PC-3 (cell line): ENCODE measurements around the gene EMID1.

Source experiments
- CTCF ChIP-seq: fragments of 300-600 bp; sonication (generic); conservative IDR thresholded peaks from 2 replicates; pipeline ENCODE4 v1.5.1; 2017; ENCODE audit warnings: antibody characterized with exemption, low read depth, mild to moderate bottlenecking, low read length
- EZH2 ChIP-seq: fragments of 300-600 bp; sonication (generic); IDR thresholded peaks from one replicate; pipeline ENCODE4 v1.6.1; 2017; ENCODE audit warnings: antibody characterized with exemption, mild to moderate bottlenecking, low read length; ENCODE audit not compliant: unreplicated experiment
- EZH2phosphoT487 ChIP-seq: fragments of 300-600 bp; sonication (generic); IDR thresholded peaks from 2 replicates; pipeline ENCODE4 v1.6.1; 2018; ENCODE audit warnings: mild to moderate bottlenecking, antibody characterized with exemption, low read length, borderline replicate concordance

GRCh38 chr22:29224859-29225410 is 19.2 kb downstream of the EMID1 start:
- no peak for TF ChIP-seq CTCF
- no peak for TF ChIP-seq EZH2
- no peak for TF ChIP-seq EZH2phosphoT487
